A673 (cell line): ENCODE data around the gene SLC35F1. TPM values are rescaled to one million over a fixed set of nuclear protein-coding genes. Genes with fewer than 3 reads are reported as not detected.

Experiments used
- BruUV-seq: library from RNA; stranded (reverse); fragments of 400-500 nt; replicated peaks from 2 replicates; lab custom pipeline; 2021; lab: Mats Ljungman, UMichigan
- CTCF ChIA-PET: fragments of 300-600 bp; sonication (Branson Sonifier 250); formaldehyde crosslinking; loops from one replicate; lab custom pipeline; 2022; ENCODE audit warnings: antibody characterized with exemption; lab: Charles Lee
- POLR2A ChIA-PET: fragments of 300-600 bp; sonication (Branson Sonifier 250); formaldehyde crosslinking; loops from one replicate; lab custom pipeline; 2022; ENCODE audit warnings: antibody characterized with exemption; ENCODE audit not compliant: low non-redundant PET; lab: Charles Lee
- DNase-seq: peaks from one replicate; pipeline ENCODE4 v3.0.0-alpha.2; 2015; ENCODE audit warnings: low spot score
- H3K27ac ChIP-seq: fragments of 200-600 bp; sonication (generic); 2 replicates; pipeline ENCODE4 v1.5.1; 2016; ENCODE audit warnings: mixed run types, low read depth, mild to moderate bottlenecking, mixed read lengths, antibody characterized with exemption, low read length; ENCODE audit not compliant: poor library complexity, severe bottlenecking
- H3K27me3 ChIP-seq: fragments of 200-600 bp; sonication (generic); replicated peaks from 2 replicates; pipeline ENCODE4 v1.6.1; 2017; ENCODE audit warnings: mixed run types, low read depth, mild to moderate bottlenecking, mixed read lengths, antibody characterized with exemption, low read length; ENCODE audit not compliant: insufficient read depth, poor library complexity
- H3K36me3 ChIP-seq: fragments of 200-600 bp; sonication (generic); 2 replicates; pipeline ENCODE4 v1.6.1; 2016; ENCODE audit warnings: mixed run types, mild to moderate bottlenecking, mixed read lengths, antibody characterized with exemption, low read length; ENCODE audit not compliant: insufficient read depth, poor library complexity, severe bottlenecking
- H3K4me1 ChIP-seq: fragments of 200-600 bp; sonication (generic); 2 replicates; pipeline ENCODE4 v1.6.1; 2017; ENCODE audit warnings: mixed run types, mild to moderate bottlenecking, mixed read lengths, antibody characterized with exemption, low read length; ENCODE audit not compliant: insufficient read depth, poor library complexity, severe bottlenecking
- H3K4me3 ChIP-seq: fragments of 200-600 bp; sonication (generic); 2 replicates; pipeline ENCODE4 v1.5.1; 2016; ENCODE audit warnings: low read depth, mixed run types, mild to moderate bottlenecking, mixed read lengths, low read length; ENCODE audit not compliant: poor library complexity, severe bottlenecking
- H3K9me3 ChIP-seq: fragments of 200-600 bp; sonication (generic); 2 replicates; pipeline ENCODE4 v1.6.1; 2016; ENCODE audit warnings: mixed run types, low read depth, mild to moderate bottlenecking, mixed read lengths, antibody characterized with exemption, low read length; ENCODE audit not compliant: poor library complexity, severe bottlenecking
- CTCF ChIP-seq: fragments of 300-800, 200-600 bp; sonication (generic); conservative IDR thresholded peaks from 2 replicates; pipeline ENCODE4 v1.5.1; 2017; ENCODE audit warnings: low read depth, mild to moderate bottlenecking, antibody characterized with exemption, low read length, moderate library complexity, mixed read lengths
- EZH2 ChIP-seq: fragments of 200-600 bp; sonication (generic); IDR thresholded peaks from 2 replicates; pipeline ENCODE4 v1.6.1; 2017; ENCODE audit warnings: borderline replicate concordance, low read depth, mild to moderate bottlenecking, mixed read lengths, antibody characterized with exemption, low read length; ENCODE audit not compliant: poor library complexity, severe bottlenecking
- intact Hi-C: fragments of 100-400 bp; cut with micrococcal nuclease; formaldehyde crosslinking; loops from one replicate; pipeline ENCODE4 v1.10.0; 2022; ENCODE audit not compliant: unreplicated experiment
- total RNA-seq: library from RNA; stranded (reverse); gene quantifications from 2 replicates; pipeline ENCODE4 v1.2.3, GENCODE V29; 2021

The SLC35F1 gene
- total RNA-seq, 1 experiment from 2014 or later: 5.3 TPM

- TF ChIP-seq EZH2 (no peak), CTCF (no peak)
- Histone ChIP-seq H3K9me3 (no peaks in the 10 kb centered on the region), H3K27ac (no peak overlapping the region), H3K36me3 (no peaks in the 10 kb centered on the region), H3K4me3 (no peak overlapping the region), H3K27me3 (peaks cover 11% of the 10 kb centered on the region), H3K4me1 (no peaks in the 10 kb centered on the region)
- intact Hi-C loops: no loop called here
- CTCF ChIA-PET: no interaction called here
- DNase-seq: no peak
- BruUV-seq: no TSS peak
- POLR2A ChIA-PET: no interaction called here
Measured at GRCh38 chr6:118356686-118357085, 449.6 kb downstream of the SLC35F1 start.

Other genes with a start within 250 kb of the SLC35F1 start
- 39.6 and 41.0 TPM in 2 replicates for gene NUS1, start 231.8 kb upstream of the SLC35F1 start, total RNA-seq